Chondrocyte (in vitro differentiated cells): ENCODE results near the gene COL28A1. TPM values are rescaled to one million over a fixed set of nuclear protein-coding genes. Genes with fewer than 3 reads are reported as not detected.

Experiments used
- DNase-seq: peaks from one replicate; pipeline ENCODE4 v3.0.0; 2021; ENCODE audit warnings: mixed read lengths, low spot score
- H3K27ac Mint-ChIP-seq: one replicate; pipeline ENCODE4 v1.8.0; 2021; ENCODE audit warnings: mild to moderate bottlenecking, moderate library complexity, mixed read lengths; ENCODE audit not compliant: unreplicated experiment
- H3K27me3 Mint-ChIP-seq: 2 replicates; pipeline ENCODE4 v1.8.0; 2021; ENCODE audit warnings: low read depth, mixed read lengths
- H3K36me3 Mint-ChIP-seq: 2 replicates; pipeline ENCODE4 v1.8.0; 2021; ENCODE audit warnings: low read depth, mixed read lengths
- H3K4me1 Mint-ChIP-seq: 2 replicates; pipeline ENCODE4 v1.8.0; 2021; ENCODE audit warnings: low read depth, mild to moderate bottlenecking, mixed read lengths
- H3K4me3 Mint-ChIP-seq: one replicate; pipeline ENCODE4 v1.8.0; 2021; ENCODE audit warnings: mild to moderate bottlenecking, moderate library complexity, mixed read lengths; ENCODE audit not compliant: unreplicated experiment
- H3K9me3 Mint-ChIP-seq: 2 replicates; pipeline ENCODE4 v1.8.0; 2021; ENCODE audit warnings: low read depth, mixed read lengths
- long read RNA-seq: library from polyadenylated mRNA; stranded (forward); transcript quantifications from one replicate; pipeline ENCODE4 v2.0.0, GENCODE V29; 2021
- total RNA-seq: library from RNA; stranded (reverse); gene quantifications from 3 replicates; pipeline ENCODE4 v1.2.1, GENCODE V29; 2021
- TF ChIP-seq, protein P1 (sequence below): fragments of 200-600 bp; sonication (generic); IDR thresholded peaks from 2 replicates; pipeline ENCODE4 v1.5.0; 2021; ENCODE audit warnings: antibody characterized with exemption, mild to moderate bottlenecking, moderate library complexity

The COL28A1 gene
- total RNA-seq: 0.21 to 0.31 TPM (median 0.25 TPM) in 3 replicates
- long read RNA-seq: 0 reads

DNA sequence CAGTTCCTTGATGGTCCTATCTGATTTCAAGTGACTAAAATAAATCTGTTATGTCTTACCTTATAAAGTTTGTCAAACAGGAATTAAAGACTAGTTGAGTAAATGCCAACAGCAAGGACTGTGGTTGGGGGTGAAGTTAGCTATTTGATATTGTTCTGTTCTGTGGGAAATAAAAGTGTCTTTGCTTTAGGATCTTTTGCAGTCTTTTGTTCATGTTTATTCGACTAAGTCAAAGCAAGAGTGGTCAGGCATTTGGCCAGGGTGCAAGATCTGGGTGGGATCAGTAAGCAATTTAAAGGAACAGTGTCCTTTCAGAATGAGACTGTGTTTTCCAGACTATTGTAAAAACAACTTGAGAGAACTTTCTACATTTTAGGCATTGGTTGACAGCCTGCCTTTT, at the start of gene COL28A1:
Gene COL28A1, minus strand, starts transcription at position 183 of the 400 bp plus-strand sequence. CDS start 2,998 bp downstream, outside the sequence.
- H3K9me3 Mint-ChIP-seq: no peaks in the 10 kb centered on the region
- H3K4me3 Mint-ChIP-seq: no peak within 1 kb of the TSS
- TF ChIP-seq, protein P1, sequence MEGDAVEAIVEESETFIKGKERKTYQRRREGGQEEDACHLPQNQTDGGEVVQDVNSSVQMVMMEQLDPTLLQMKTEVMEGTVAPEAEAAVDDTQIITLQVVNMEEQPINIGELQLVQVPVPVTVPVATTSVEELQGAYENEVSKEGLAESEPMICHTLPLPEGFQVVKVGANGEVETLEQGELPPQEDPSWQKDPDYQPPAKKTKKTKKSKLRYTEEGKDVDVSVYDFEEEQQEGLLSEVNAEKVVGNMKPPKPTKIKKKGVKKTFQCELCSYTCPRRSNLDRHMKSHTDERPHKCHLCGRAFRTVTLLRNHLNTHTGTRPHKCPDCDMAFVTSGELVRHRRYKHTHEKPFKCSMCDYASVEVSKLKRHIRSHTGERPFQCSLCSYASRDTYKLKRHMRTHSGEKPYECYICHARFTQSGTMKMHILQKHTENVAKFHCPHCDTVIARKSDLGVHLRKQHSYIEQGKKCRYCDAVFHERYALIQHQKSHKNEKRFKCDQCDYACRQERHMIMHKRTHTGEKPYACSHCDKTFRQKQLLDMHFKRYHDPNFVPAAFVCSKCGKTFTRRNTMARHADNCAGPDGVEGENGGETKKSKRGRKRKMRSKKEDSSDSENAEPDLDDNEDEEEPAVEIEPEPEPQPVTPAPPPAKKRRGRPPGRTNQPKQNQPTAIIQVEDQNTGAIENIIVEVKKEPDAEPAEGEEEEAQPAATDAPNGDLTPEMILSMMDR: no peak
- peaks cover 5% of the 10 kb centered on the region for H3K4me1 Mint-ChIP-seq
- H3K27ac Mint-ChIP-seq: no peak within 1 kb of the TSS
- no peak for DNase-seq
- no peaks in the 10 kb centered on the region for H3K27me3 Mint-ChIP-seq
- no peaks in the 10 kb centered on the region for H3K36me3 Mint-ChIP-seq

DNA sequence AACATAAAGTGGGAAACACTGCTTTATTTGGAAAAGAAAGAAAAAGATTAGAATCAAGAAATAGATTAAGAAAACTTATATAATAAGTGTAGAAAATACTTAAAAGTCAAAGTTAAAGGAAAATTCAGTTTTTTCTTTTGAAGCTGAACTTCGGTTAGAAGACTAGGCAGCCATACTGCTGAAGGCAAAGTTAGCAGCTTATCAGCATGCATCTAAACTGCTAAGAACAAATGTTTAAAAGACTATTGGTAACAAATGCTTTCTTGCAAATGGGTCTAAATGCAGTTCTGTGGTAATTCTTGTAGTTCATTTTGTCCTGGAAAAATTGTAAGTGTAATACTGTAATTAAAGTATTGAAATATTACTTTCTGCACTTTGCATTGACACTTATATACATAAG, 49.0 kb upstream of the COL28A1 start:
- Mint-ChIP-seq H3K4me3 (no peak overlapping the region), H3K9me3 (no peaks in the 10 kb centered on the region), H3K36me3 (peaks cover 2% of the 10 kb centered on the region), H3K27me3 (no peaks in the 10 kb centered on the region), H3K27ac (no peak overlapping the region), H3K4me1 (no peaks in the 10 kb centered on the region)
- TF ChIP-seq, protein P1: no peak
- no peak for DNase-seq

DNA sequence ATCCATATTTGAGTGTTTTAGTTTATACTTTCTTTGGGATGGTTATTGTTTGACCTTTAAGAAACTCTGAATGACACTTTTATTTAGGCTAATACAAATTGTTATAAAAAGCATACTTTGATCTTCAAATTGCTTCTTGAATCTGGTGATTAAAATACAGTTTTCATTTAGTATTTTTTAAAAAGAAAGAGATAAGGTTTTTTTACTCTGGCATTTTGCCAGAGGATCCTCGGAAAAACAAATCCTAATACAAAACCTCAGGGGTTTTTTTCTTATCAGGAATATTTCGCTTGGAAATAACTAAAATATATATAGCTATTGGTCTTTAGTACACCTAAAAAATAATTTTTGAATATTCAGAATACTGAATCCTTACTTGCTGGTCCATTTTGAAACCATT, 48.1 kb upstream of the COL28A1 start:
- H3K36me3 Mint-ChIP-seq: peaks cover 2% of the 10 kb centered on the region
- no peaks in the 10 kb centered on the region for H3K27me3 Mint-ChIP-seq
- H3K4me3 Mint-ChIP-seq: no peak overlapping the region
- no peak for DNase-seq
- no peaks in the 10 kb centered on the region for H3K9me3 Mint-ChIP-seq
- H3K27ac Mint-ChIP-seq: no peak overlapping the region
- TF ChIP-seq, protein P1: no peak
- H3K4me1 Mint-ChIP-seq: no peaks in the 10 kb centered on the region

DNA sequence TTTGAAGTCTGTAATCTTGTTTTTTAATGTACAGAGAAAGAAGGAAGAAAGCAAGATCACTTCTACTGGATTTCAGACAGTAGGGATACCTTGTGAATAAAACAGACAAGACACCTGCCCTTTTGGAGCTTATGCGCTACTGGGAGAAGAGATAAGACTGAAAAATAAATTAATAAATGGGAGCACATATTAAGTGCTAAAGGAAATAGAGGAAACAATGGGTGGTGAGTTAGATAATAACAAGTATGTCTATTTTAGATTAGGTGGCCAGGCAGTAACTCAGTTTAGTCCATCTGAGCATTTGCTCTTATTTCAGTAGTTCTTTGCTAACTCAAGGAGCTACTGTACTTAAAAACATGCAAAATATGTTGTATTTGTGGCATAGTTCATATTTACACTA, 46.9 kb upstream of the COL28A1 start:
- Mint-ChIP-seq H3K27me3 (no peaks in the 10 kb centered on the region), H3K9me3 (no peaks in the 10 kb centered on the region), H3K27ac (no peak overlapping the region), H3K4me1 (no peaks in the 10 kb centered on the region), H3K36me3 (peaks cover 2% of the 10 kb centered on the region), H3K4me3 (no peak overlapping the region)
- TF ChIP-seq, protein P1: no peak
- no peak for DNase-seq

DNA sequence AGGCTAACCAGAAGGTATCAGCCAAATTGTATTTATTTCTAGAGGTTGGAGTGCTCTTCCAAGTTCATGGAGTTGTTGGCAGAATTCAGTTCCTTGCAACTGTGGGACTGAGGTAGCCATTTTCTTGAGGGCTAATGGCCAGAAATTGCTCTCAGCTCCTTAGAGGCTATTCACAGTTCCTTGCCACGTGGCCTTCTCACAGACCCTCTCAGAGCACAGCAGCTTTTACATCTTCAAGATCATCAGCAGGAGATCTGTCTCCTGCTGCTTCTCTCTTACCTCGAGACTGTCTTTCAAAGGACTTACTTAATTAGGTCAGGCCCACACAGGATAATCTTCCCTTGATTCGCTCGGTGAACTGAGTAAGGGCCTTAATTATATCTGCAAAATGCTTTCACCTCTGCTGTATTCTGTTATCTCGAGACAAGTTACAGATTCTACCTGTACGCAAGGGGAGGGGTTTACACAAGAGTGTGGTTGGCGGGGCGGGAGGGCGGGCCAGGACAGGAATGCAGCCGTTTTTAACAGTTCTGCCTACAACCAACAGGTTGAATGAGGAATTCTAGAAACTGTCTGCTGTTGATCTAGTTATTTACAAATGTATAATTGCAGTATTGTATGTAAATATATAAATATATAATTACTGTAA, 46.0 kb upstream of the COL28A1 start:
- TF ChIP-seq, protein P1: no peak
- Mint-ChIP-seq H3K36me3 (peaks cover 2% of the 10 kb centered on the region), H3K4me3 (no peak overlapping the region), H3K27ac (no peak overlapping the region), H3K9me3 (no peaks in the 10 kb centered on the region), H3K27me3 (no peaks in the 10 kb centered on the region), H3K4me1 (no peaks in the 10 kb centered on the region)
- no peak for DNase-seq
